MCF 10A (cell line): ENCODE results near the gene GDF7. TPM values are rescaled to one million over a fixed set of nuclear protein-coding genes. Genes with fewer than 3 reads are reported as not detected.
A peak's percentile ranks its signal among the peaks of the same experiment; 100 is the strongest.

ENCODE experiments used
- BruUV-seq: library from RNA; stranded (reverse); fragments of 400-500 nt; replicated peaks from 2 replicates; lab custom pipeline; 2021; lab: Mats Ljungman, UMichigan
- CTCF ChIA-PET: fragments of 300-600 bp; sonication (Branson Sonifier 250); formaldehyde crosslinking; extraction: SDS; loops from one replicate; lab custom pipeline; 2021; ENCODE audit warnings: antibody characterized with exemption, inconsistent platforms; lab: Yijun Ruan, JAX
- POLR2A ChIA-PET: fragments of 300-600, 350-650 bp; sonication (Branson Sonifier 250); formaldehyde crosslinking; extraction: SDS; loops from one replicate; lab custom pipeline; 2020; ENCODE audit warnings: antibody characterized with exemption, inconsistent platforms; lab: Yijun Ruan, JAX
- DNase-seq: peaks from one replicate; pipeline ENCODE4 v3.0.0-alpha.2; 2018; ENCODE audit not compliant: unreplicated experiment
- H3K27ac Mint-ChIP-seq: one replicate; pipeline ENCODE4 v1.8.0; 2022; ENCODE audit warnings: mild to moderate bottlenecking, low read depth, mixed read lengths; ENCODE audit not compliant: unreplicated experiment
- H3K27me3 Mint-ChIP-seq: one replicate; pipeline ENCODE4 v1.8.0; 2022; ENCODE audit warnings: mixed read lengths; ENCODE audit not compliant: insufficient read depth, unreplicated experiment
- H3K36me3 Mint-ChIP-seq: one replicate; pipeline ENCODE4 v1.8.0; 2022; ENCODE audit warnings: mild to moderate bottlenecking, moderate library complexity, mixed read lengths; ENCODE audit not compliant: insufficient read depth, unreplicated experiment
- H3K4me1 Mint-ChIP-seq: one replicate; pipeline ENCODE4 v1.8.0; 2022; ENCODE audit warnings: mixed read lengths; ENCODE audit not compliant: insufficient read depth, unreplicated experiment
- H3K4me3 Mint-ChIP-seq: one replicate; pipeline ENCODE4 v1.8.0; 2022; ENCODE audit warnings: mild to moderate bottlenecking, moderate library complexity, mixed read lengths; ENCODE audit not compliant: unreplicated experiment
- H3K9me3 Mint-ChIP-seq: one replicate; pipeline ENCODE4 v1.8.0; 2022; ENCODE audit warnings: mixed read lengths; ENCODE audit not compliant: unreplicated experiment
- CTCF ChIP-seq: fragments of 200-600 bp; IDR thresholded peaks from one replicate; pipeline ENCODE4 v1.8.0; 2022; ENCODE audit warnings: antibody characterized with exemption, mild to moderate bottlenecking; ENCODE audit not compliant: unreplicated experiment
- intact Hi-C: fragments of 100-400 bp; cut with micrococcal nuclease; formaldehyde crosslinking; loops from 2 replicates; pipeline ENCODE4 v1.14.1; 2022
- total RNA-seq: library from RNA; stranded (reverse); gene quantifications from 2 replicates; pipeline ENCODE4 v1.2.3, GENCODE V29; 2022

Gene GDF7
- total RNA-seq, 1 experiment from 2014 or later, result not detected

GRCh38 chr2:20648206-20648605 lies 18.7 kb upstream of the GDF7 start:
- Mint-ChIP-seq H3K4me1 (peaks cover 22% of the 10 kb centered on the region), H3K27ac (no peak overlapping the region), H3K36me3 (peaks cover 13% of the 10 kb centered on the region), H3K9me3 (no peaks in the 10 kb centered on the region), H3K27me3 (no peaks in the 10 kb centered on the region), H3K4me3 (no peak overlapping the region)
- BruUV-seq, result no TSS peak
- no peak for DNase-seq
- ChIA-PET CTCF (interaction anchor here (0.7 to 4.0 kb wide), 11 partner anchors 13 to 322 kb away, joined by 3 to 61 read pairs (median 5); no protein-coding TSS in a partner anchor), POLR2A (interaction anchor here (1.1 kb wide), 1 partner anchor 210 kb away, joined by 3 read pairs; no protein-coding TSS in a partner anchor)
- no peak for TF ChIP-seq CTCF
- intact Hi-C loops, result no loop called here

DNA sequence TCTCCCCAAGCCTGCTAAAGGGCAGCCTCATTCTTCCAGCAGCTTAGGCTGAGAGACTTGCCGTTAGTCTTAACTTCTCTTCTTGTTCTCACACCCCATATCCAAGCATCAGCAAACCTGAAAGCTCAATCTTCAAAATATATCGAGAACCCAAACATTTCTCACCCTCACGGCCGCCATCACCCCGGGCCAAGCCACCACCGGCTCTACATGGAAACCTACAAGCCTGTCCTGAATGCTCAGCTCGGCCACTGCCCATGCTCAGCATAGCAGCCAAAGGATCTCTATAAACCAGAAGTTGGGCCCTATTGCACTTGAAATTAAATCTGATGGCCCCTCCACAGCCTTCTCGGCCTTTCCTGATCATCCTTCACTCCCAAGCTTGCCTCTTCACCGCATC lies 18.1 kb upstream of the GDF7 start:
- Mint-ChIP-seq H3K36me3 (peaks cover 8% of the 10 kb centered on the region), H3K9me3 (no peaks in the 10 kb centered on the region), H3K27ac (no peak overlapping the region), H3K4me3 (no peak overlapping the region), H3K27me3 (no peaks in the 10 kb centered on the region), H3K4me1 (peaks cover 22% of the 10 kb centered on the region)
- no peak for TF ChIP-seq CTCF
- DNase-seq, result no peak
- ChIA-PET POLR2A (no interaction called here), CTCF (interaction anchor here (0.7 to 4.0 kb wide), 12 partner anchors 12 to 322 kb away, joined by 3 to 61 read pairs (median 5); no protein-coding TSS in a partner anchor)
- no TSS peak for BruUV-seq
- intact Hi-C loops, result no loop called here

GRCh38 chr2:20649576-20649975 lies 17.4 kb upstream of the GDF7 start:
- no peak for TF ChIP-seq CTCF
- Mint-ChIP-seq H3K36me3 (peaks cover 6% of the 10 kb centered on the region), H3K9me3 (no peaks in the 10 kb centered on the region), H3K27me3 (peaks cover under 1% of the 10 kb centered on the region), H3K4me1 (peaks cover 22% of the 10 kb centered on the region), H3K4me3 (peak overlapping the region; percentile 82), H3K27ac (no peak overlapping the region)
- intact Hi-C loops, result no loop called here
- no peak for DNase-seq
- no TSS peak for BruUV-seq
- ChIA-PET POLR2A (interaction anchor here (1.1 to 1.5 kb wide), 3 partner anchors 32 to 207 kb away, joined by 5 to 10 read pairs (median 5); no protein-coding TSS in a partner anchor), CTCF (interaction anchor here (0.6 to 4.2 kb wide), 15 partner anchors 12 to 314 kb away, joined by 3 to 61 read pairs (median 6); no protein-coding TSS in a partner anchor)

- H3K4me3 Mint-ChIP-seq, result peak overlapping the region; percentile 82
- POLR2A ChIA-PET, result interaction anchor here (0.6 to 2.3 kb wide), 7 partner anchors 12 to 211 kb away, joined by 3 to 17 read pairs (median 5); partner anchors contain the start of gene RHOB
- peaks cover 5% of the 10 kb centered on the region for H3K27me3 Mint-ChIP-seq
- BruUV-seq, result no TSS peak
- intact Hi-C loops, result no loop called here
- peaks cover 2% of the 10 kb centered on the region for H3K36me3 Mint-ChIP-seq
- CTCF ChIA-PET, result interaction anchor here (0.6 to 4.2 kb wide), 28 partner anchors 9 to 315 kb away, joined by 3 to 61 read pairs (median 8); no protein-coding TSS in a partner anchor
- TF ChIP-seq CTCF, result no peak
- peaks cover 22% of the 10 kb centered on the region for H3K4me1 Mint-ChIP-seq
- H3K9me3 Mint-ChIP-seq, result no peaks in the 10 kb centered on the region
- peak overlapping the region; percentile 52 for H3K27ac Mint-ChIP-seq
- DNase-seq, result no peak
Measured at GRCh38 chr2:20649976-20650375, 17.0 kb upstream of the GDF7 start.
